Muscle of leg (tissue), 11 donors: ENCODE data around the gene GAREM2. TPM values are rescaled to one million over a fixed set of nuclear protein-coding genes. Genes with fewer than 3 reads are reported as not detected.

ENCODE experiments used
- DNase-seq: peaks from one replicate; pipeline ENCODE4 v3.0.0; 2013
- H3K27ac ChIP-seq: one replicate; pipeline ENCODE4 v1.5.1; 2013; ENCODE audit warnings: mild to moderate bottlenecking, low read length, control low read depth
- H3K27me3 ChIP-seq: one replicate; pipeline ENCODE4 v1.6.1; 2013; ENCODE audit warnings: low read length; ENCODE audit not compliant: control insufficient read depth, insufficient read depth
- H3K36me3 ChIP-seq: one replicate; pipeline ENCODE4 v1.6.1; 2013; ENCODE audit warnings: low read length; ENCODE audit not compliant: control insufficient read depth, insufficient read depth
- H3K4me1 ChIP-seq: one replicate; pipeline ENCODE4 v1.6.1; 2013; ENCODE audit warnings: low read length; ENCODE audit not compliant: control insufficient read depth, insufficient read depth
- H3K4me3 ChIP-seq: one replicate; pipeline ENCODE4 v1.5.1; 2013; ENCODE audit warnings: low read length, control low read depth
- H3K9me3 ChIP-seq: replicated peaks from 2 replicates; pipeline ENCODE4 v1.6.1; 2013; ENCODE audit warnings: low read depth, low read length; ENCODE audit not compliant: control insufficient read depth
- WGBS: methylation state at CpG from one replicate; pipeline ENCODE4 v1.1.5; 2013; ENCODE audit warnings: missing lambda C conversion rate; ENCODE audit not compliant: insufficient coverage; 5-methylcytosine and 5-hydroxymethylcytosine counted together
- polyA plus RNA-seq, 8 donors: library from polyadenylated mRNA; unstranded; fragments of 120-200 nt; gene quantifications; one replicate each; pipeline versions ENCODE4 v1.2.1 to v1.2.3, GENCODE V29; 2013; ENCODE audit warnings: inconsistent platforms in 1 of 8, low replicate concordance in 1 of 8; ENCODE audit not compliant: insufficient read length in 8 of 8, insufficient read depth in 1 of 8
- total RNA-seq: library from RNA; stranded (reverse); fragments of 120-200 nt; gene quantifications from one replicate; pipeline ENCODE4 v1.2.4, GENCODE V29; 2013

The GAREM2 gene
- total and polyA plus RNA-seq, 9 donors: 2.5 to 11.1 (median 6.3) TPM

DNA sequence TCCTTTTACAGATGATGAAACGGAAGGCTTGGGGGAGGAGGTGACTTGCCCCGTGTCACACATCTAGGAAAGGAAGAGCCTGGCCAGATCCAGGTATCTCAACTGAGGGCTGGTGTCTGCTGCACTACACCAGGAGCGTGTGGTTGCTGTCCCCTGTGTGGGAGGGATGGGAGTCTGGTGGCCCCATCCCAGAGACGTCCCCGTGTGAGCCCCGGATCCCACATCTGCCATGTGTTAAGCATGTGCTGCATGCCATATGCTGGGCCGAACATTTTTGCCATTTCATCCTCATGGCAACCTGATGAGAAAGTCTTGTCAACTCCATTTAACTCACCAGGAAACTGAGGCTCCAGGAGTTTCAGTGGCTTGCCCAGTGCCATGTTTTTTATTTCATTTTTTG lies 4.2 kb downstream of the GAREM2 start:
- Histone ChIP-seq H3K27ac (no peak overlapping the region), H3K4me3 (no peak overlapping the region), H3K27me3 (peaks cover 28% of the 10 kb centered on the region), H3K9me3 (no peaks in the 10 kb centered on the region), H3K36me3 (no peaks in the 10 kb centered on the region), H3K4me1 (peaks cover 28% of the 10 kb centered on the region)
- 59% methylated on average over 6 of the region's 7 CpGs for WGBS
- DNase-seq: no peak

DNA sequence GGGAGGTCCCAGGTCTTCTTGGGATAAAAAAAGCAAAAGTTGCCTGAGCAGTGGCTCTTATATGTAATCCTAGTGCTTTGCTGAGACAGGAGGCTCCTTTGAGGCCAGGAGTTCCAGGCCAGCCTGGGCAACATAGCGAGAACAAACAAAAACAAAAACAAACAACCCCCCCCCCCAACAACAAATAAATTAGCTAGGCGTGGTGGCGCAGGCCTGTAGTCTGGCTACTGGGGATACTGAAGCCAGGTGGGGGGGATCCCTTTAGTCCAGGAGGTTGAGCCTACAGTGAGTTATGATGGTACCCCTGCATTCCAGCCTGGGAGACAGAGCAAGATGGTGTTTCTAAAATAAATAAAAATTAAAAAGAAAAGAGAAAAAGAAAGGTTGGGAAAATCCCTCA lies 5.4 kb downstream of the GAREM2 start:
- Histone ChIP-seq H3K4me1 (peaks cover 24% of the 10 kb centered on the region), H3K4me3 (peak overlapping the region; percentile 48), H3K27me3 (peaks cover 22% of the 10 kb centered on the region), H3K27ac (no peak overlapping the region), H3K9me3 (no peaks in the 10 kb centered on the region), H3K36me3 (no peaks in the 10 kb centered on the region)
- WGBS: no CpG with 5 or more reads among the region's 3 CpGs
- no peak for DNase-seq

DNA sequence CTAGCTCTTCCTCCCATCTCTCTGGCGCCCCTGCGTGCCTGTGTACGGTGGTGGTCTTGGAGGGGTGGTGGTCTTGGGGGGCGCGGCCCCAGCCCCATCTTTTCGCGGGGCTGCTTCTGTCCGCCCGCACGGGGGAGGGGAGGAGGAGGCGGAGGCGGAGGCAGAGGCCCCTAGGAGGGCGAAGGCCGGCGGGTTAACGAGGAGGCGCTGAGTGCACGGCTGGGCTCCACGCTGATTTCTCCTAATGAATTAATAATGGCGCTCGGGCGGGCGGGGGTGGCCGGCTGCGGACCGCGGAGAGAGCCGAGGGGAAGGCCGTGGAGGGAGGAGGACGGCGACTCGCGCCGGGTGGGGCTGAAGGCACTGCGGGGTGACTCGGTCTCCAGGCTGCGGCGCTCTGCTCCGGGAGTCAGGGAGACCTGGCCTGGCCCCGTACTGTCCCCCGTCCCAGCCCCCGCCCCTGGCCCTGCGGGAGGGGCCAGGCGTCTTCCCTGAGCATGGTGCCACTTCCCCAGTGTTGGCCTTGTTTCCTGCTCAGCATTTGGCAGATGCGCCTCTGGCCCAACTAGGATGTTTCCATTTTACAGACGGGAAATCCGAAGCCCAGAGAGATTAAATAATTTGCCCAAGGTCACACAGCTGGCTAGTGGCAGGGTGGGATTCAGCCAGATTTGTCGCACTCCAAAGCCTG lies 6.0 kb downstream of the GAREM2 start:
- Histone ChIP-seq H3K27ac (no peak overlapping the region), H3K36me3 (no peaks in the 10 kb centered on the region), H3K9me3 (no peaks in the 10 kb centered on the region), H3K27me3 (peaks cover 16% of the 10 kb centered on the region), H3K4me1 (peaks cover 18% of the 10 kb centered on the region), H3K4me3 (peak overlapping the region; percentile 48)
- DNase-seq: peak; percentile 53
- 3% methylated on average over 42 of the region's 48 CpGs for WGBS

- no peak for DNase-seq
- H3K27me3 ChIP-seq: peaks cover 10% of the 10 kb centered on the region
- no peaks in the 10 kb centered on the region for H3K36me3 ChIP-seq
- peaks cover 16% of the 10 kb centered on the region for H3K4me1 ChIP-seq
- 6% methylated on average over 2 of the region's 12 CpGs for WGBS
- no peaks in the 10 kb centered on the region for H3K9me3 ChIP-seq
- peak overlapping the region; percentile 48 for H3K4me3 ChIP-seq
- peak overlapping the region; percentile 13 for H3K27ac ChIP-seq
These were observed 6.6 kb downstream of the GAREM2 start for GRCh38 chr2:26179446-26179913.

DNA sequence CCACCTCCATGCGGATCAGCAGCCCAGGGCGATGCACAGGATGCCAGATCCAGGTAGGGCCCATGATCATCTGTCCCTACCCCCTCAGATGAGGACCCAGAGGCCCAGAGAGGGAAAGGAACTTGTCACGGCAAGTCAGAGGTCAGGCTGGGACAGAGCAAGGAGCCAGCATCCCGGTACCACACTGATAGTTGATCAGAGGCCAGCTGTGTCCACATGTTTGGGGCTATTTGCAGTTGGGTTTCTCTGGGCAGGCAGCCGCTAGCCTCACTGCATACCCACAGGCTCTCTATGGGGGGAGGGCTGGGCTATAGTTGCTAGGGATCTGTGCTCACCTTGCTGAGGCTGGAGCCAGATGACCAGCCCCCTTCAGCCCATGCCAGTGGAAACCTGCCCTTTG lies 9.6 kb downstream of the GAREM2 start:
- H3K4me3 ChIP-seq: no peak overlapping the region
- DNase-seq: no peak
- H3K27ac ChIP-seq: no peak overlapping the region
- no peaks in the 10 kb centered on the region for H3K9me3 ChIP-seq
- H3K36me3 ChIP-seq: no peaks in the 10 kb centered on the region
- 93% methylated on average over 4 of the region's 5 CpGs for WGBS
- peaks cover 20% of the 10 kb centered on the region for H3K4me1 ChIP-seq
- peaks cover 7% of the 10 kb centered on the region for H3K27me3 ChIP-seq

DNA sequence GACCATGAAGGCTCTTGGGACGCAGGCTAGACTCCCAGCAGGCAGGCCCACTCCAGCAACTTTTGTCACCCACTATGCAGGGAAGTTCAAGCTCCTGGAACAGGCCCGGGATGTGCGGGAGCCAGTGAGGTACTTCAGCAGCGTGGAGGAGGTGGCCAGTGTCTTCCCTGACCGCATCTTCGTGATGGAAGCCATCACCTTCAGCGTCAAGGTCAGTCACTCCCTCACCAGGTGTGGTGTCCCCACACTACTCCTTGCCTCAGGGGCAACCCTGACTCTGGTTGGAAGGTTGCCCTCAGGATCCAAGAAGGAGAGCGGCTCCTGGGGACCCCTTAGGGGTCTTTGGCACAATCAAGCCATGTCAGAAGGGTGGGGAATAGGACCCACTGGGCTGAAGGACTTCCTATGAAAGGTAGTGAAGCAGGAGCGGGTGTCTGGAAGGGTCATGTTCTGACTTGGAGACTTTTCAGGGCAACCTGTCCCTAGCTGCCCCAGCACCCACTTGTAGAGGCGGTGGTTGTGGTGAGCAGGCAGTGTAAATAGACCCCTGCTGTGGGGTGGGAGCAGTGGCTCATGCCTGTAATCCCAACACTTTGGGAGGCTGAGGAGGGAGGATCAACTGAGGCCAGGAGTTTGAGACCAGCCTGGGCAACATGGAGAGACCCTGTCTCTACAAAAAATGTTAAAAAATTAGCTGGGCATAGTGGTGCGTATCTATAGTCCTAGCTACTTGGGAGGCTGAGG lies 10.2 kb downstream of the GAREM2 start:
- Histone ChIP-seq H3K27ac (no peak overlapping the region), H3K4me1 (peaks cover 20% of the 10 kb centered on the region), H3K36me3 (peaks cover 6% of the 10 kb centered on the region), H3K4me3 (no peak overlapping the region), H3K9me3 (no peaks in the 10 kb centered on the region), H3K27me3 (peaks cover 7% of the 10 kb centered on the region)
- WGBS: 90% methylated on average over 9 of the region's 11 CpGs
- no peak for DNase-seq

GRCh38 chr2:26184121-26184520 lies 11.2 kb downstream of the GAREM2 start:
- Histone ChIP-seq H3K27me3 (peaks cover 5% of the 10 kb centered on the region), H3K4me1 (peaks cover 18% of the 10 kb centered on the region), H3K4me3 (peak overlapping the region; percentile 50), H3K36me3 (peaks cover 7% of the 10 kb centered on the region), H3K9me3 (no peaks in the 10 kb centered on the region), H3K27ac (no peak overlapping the region)
- no peak for DNase-seq
- 53% methylated on average over 33 of the region's 34 CpGs for WGBS

GRCh38 chr2:26184555-26185303 lies 11.8 kb downstream of the GAREM2 start:
- no peak overlapping the region for H3K27ac ChIP-seq
- 2% methylated on average over 111 of the region's 114 CpGs for WGBS
- no peaks in the 10 kb centered on the region for H3K27me3 ChIP-seq
- peaks cover 13% of the 10 kb centered on the region for H3K4me1 ChIP-seq
- peak overlapping the region; percentile 62 for H3K4me3 ChIP-seq
- peak; percentile 95 for DNase-seq
- H3K36me3 ChIP-seq: peaks cover 12% of the 10 kb centered on the region
- no peaks in the 10 kb centered on the region for H3K9me3 ChIP-seq

- Histone ChIP-seq H3K27me3 (no peaks in the 10 kb centered on the region), H3K4me3 (peak overlapping the region; percentile 62), H3K4me1 (peaks cover 13% of the 10 kb centered on the region), H3K27ac (peak overlapping the region; percentile 20), H3K36me3 (peaks cover 18% of the 10 kb centered on the region), H3K9me3 (no peaks in the 10 kb centered on the region)
- 22% methylated on average over 11 of the region's 20 CpGs for WGBS
- no peak for DNase-seq
These were observed 12.5 kb downstream of the GAREM2 start for GRCh38 chr2:26185304-26185928.
